NCI-H82 treated with DMSO at 0.1 percent for 48 hours (cell line): Measurements from ENCODE around the gene OSBPL8.
"Not testable (repeated sequence)": the region's sequence is repeated elsewhere in the genome, so short reads cannot be mapped to it uniquely, and the experiment has no call there.

Source experiments
- DNase-seq: peaks from one replicate; lab custom pipeline; 2025; ENCODE audit not compliant: unreplicated experiment; lab: John Stamatoyannopoulos, UW

The OSBPL8 gene

GRCh38 chr12:76480796-76481195, 78.8 kb downstream of the OSBPL8 start:
- no peak for DNase-seq

GRCh38 chr12:76478045-76478444, 81.5 kb downstream of the OSBPL8 start:
- DNase-seq, result no peak

- not testable (repeated sequence) for DNase-seq
Observed at GRCh38 chr12:76472862-76473261, 86.7 kb downstream of the OSBPL8 start.

- no peak for DNase-seq
Observed at GRCh38 chr12:76471579-76471978, 88.0 kb downstream of the OSBPL8 start.

- no peak for DNase-seq
Observed at GRCh38 chr12:76470028-76470939, 89.3 kb downstream of the OSBPL8 start.

GRCh38 chr12:76464631-76465166, 94.9 kb downstream of the OSBPL8 start:
- no peak for DNase-seq

GRCh38 chr12:76462668-76463224, 96.8 kb downstream of the OSBPL8 start:
- DNase-seq, result no peak

- no peak for DNase-seq
Observed at GRCh38 chr12:76460807-76461206, 98.8 kb downstream of the OSBPL8 start.

- DNase-seq, result no peak
Observed at GRCh38 chr12:76457818-76458217, 101.8 kb downstream of the OSBPL8 start.

GRCh38 chr12:76457010-76457409, 102.6 kb downstream of the OSBPL8 start:
- DNase-seq, result no peak

GRCh38 chr12:76455582-76456345, 103.8 kb downstream of the OSBPL8 start:
- DNase-seq, result peak; percentile 7

- DNase-seq, result no peak
Observed at GRCh38 chr12:76451528-76451927, 108.0 kb downstream of the OSBPL8 start.

GRCh38 chr12:76450690-76451089, 108.9 kb downstream of the OSBPL8 start:
- no peak for DNase-seq

- no peak for DNase-seq
Observed at GRCh38 chr12:76449993-76450392, 109.6 kb downstream of the OSBPL8 start.

GRCh38 chr12:76449583-76449982, 110.0 kb downstream of the OSBPL8 start:
- no peak for DNase-seq

- DNase-seq, result no peak
Observed at GRCh38 chr12:76449016-76449415, 110.6 kb downstream of the OSBPL8 start.

GRCh38 chr12:76446090-76446489, 113.5 kb downstream of the OSBPL8 start:
- DNase-seq, result no peak

GRCh38 chr12:76445462-76445861, 114.1 kb downstream of the OSBPL8 start:
- no peak for DNase-seq

- DNase-seq, result no peak
Observed at GRCh38 chr12:76444408-76444984, 115.1 kb downstream of the OSBPL8 start.

- peak; percentile 19 for DNase-seq
Observed at GRCh38 chr12:76441016-76441415, 118.6 kb downstream of the OSBPL8 start.

GRCh38 chr12:76432733-76433132, 126.8 kb downstream of the OSBPL8 start:
- DNase-seq, result no peak
